Natural killer cell (primary cell): ENCODE results near the gene SHMT2. TPM values are rescaled to one million over a fixed set of nuclear protein-coding genes. Genes with fewer than 3 reads are reported as not detected.
A peak's percentile ranks its signal among the peaks of the same experiment; 100 is the strongest.

Experiments used
- ATAC-seq, 3 donors: fragments of 150-1000 bp in 2 of 3; fragments of 200-7000 bp in 1 of 3; cut with Tn5 transposase; 1 replicate in 1 of 3; 2 replicates in 2 of 3; pipeline ENCODE4 v1.10.0; 2021; ENCODE audit warnings: mild to moderate bottlenecking in 2 of 3, moderate library complexity in 2 of 3
- DNase-seq, 2 donors: peaks; one replicate each; pipeline versions ENCODE4 v3.0.0 to v3.0.0-alpha.2; 2013 to 2021; ENCODE audit warnings: mixed read lengths in 1 of 2
- H3K27ac ChIP-seq: one replicate; pipeline ENCODE4 v1.5.1; 2013; ENCODE audit warnings: mild to moderate bottlenecking, low read length
- H3K27me3 ChIP-seq: one replicate; pipeline ENCODE4 v1.6.1; 2013; ENCODE audit warnings: low read length; ENCODE audit not compliant: control insufficient read depth, insufficient read depth
- H3K36me3 ChIP-seq: one replicate; pipeline ENCODE4 v1.6.1; 2013; ENCODE audit warnings: low read length; ENCODE audit not compliant: control insufficient read depth, insufficient read depth
- H3K4me1 ChIP-seq: one replicate; pipeline ENCODE4 v1.6.1; 2013; ENCODE audit warnings: low read length; ENCODE audit not compliant: control insufficient read depth, insufficient read depth
- H3K4me3 ChIP-seq: one replicate; pipeline ENCODE4 v1.5.1; 2013; ENCODE audit warnings: low read length
- H3K9me3 ChIP-seq: one replicate; pipeline ENCODE4 v1.6.1; 2013; ENCODE audit warnings: low read length; ENCODE audit not compliant: control insufficient read depth, insufficient read depth
- H3K27ac Mint-ChIP-seq, 2 donors: one replicate each; pipeline ENCODE4 v1.8.0; 2022; ENCODE audit warnings: mild to moderate bottlenecking in 2 of 2, mixed read lengths in 2 of 2, moderate library complexity in 1 of 2
- H3K27me3 Mint-ChIP-seq, 2 donors: one replicate each; pipeline ENCODE4 v1.8.0; 2022; ENCODE audit warnings: low read depth in 2 of 2, mixed read lengths in 2 of 2
- H3K36me3 Mint-ChIP-seq: one replicate; pipeline ENCODE4 v1.8.0; 2022; ENCODE audit warnings: mixed read lengths
- H3K4me1 Mint-ChIP-seq, 2 donors: one replicate each; pipeline ENCODE4 v1.8.0; 2022; ENCODE audit warnings: mixed read lengths in 2 of 2
- H3K4me3 Mint-ChIP-seq: one replicate; pipeline ENCODE4 v1.8.0; 2022; ENCODE audit warnings: mild to moderate bottlenecking, moderate library complexity, mixed read lengths
- H3K9me3 Mint-ChIP-seq, 2 donors: one replicate each; pipeline ENCODE4 v1.8.0; 2022; ENCODE audit warnings: mixed read lengths in 2 of 2
- CTCF ChIP-seq: fragments of 200-600 bp; IDR thresholded peaks from one replicate; pipeline ENCODE4 v1.8.0; 2022; ENCODE audit warnings: antibody characterized with exemption
- WGBS: methylation state at CpG from one replicate; pipeline ENCODE4 v1.1.7; 2013; ENCODE audit warnings: missing lambda C conversion rate; ENCODE audit not compliant: insufficient coverage; 5-methylcytosine and 5-hydroxymethylcytosine counted together
- intact Hi-C: fragments of 100-400 bp; cut with micrococcal nuclease; formaldehyde crosslinking; loops from one replicate; pipeline ENCODE4 v1.14.2; 2022
- total RNA-seq, 4 donors: library from RNA; stranded (reverse); fragments of 120-200 nt in 1 of 4; gene quantifications; one replicate each; pipeline versions ENCODE4 v1.2.3 to v1.2.4, GENCODE V29; 2013 to 2022

SHMT2 gene
- total RNA-seq, 3 donors from 2014 or later (not counting 1 experiment from before 2014, with no cell fraction given), result 28.6 to 39.3 (median 34.9) TPM

GRCh38 chr12:57221169-57221917 is 8.2 kb upstream of the SHMT2 start:
- TF ChIP-seq CTCF, result no peak
- Histone ChIP-seq H3K4me3 (no peak overlapping the region), H3K27ac (no peak overlapping the region), H3K27me3 (peaks cover 74% of the 10 kb centered on the region), H3K9me3 (no peaks in the 10 kb centered on the region), H3K4me1 (peaks cover 73% of the 10 kb centered on the region), H3K36me3 (no peaks in the 10 kb centered on the region)
- peaks cover 54 to 75% of the 10 kb centered on the region in 2 donors for H3K27me3 Mint-ChIP-seq
- 9% methylated on average over 24 of the region's 24 CpGs for WGBS
- H3K36me3 Mint-ChIP-seq, result no peaks in the 10 kb centered on the region
- peak in 1 of 2 donors; percentile 34 for DNase-seq
- H3K4me1 Mint-ChIP-seq, result peaks cover 41 to 82% of the 10 kb centered on the region in 2 donors
- peak overlapping the region in 1 of 2 donors; percentile 82 for H3K27ac Mint-ChIP-seq
- no peaks in the 10 kb centered on the region for H3K9me3 Mint-ChIP-seq
- ATAC-seq, result no peak
- intact Hi-C loops, result no loop called here
- peak overlapping the region; percentile 35 for H3K4me3 Mint-ChIP-seq

GRCh38 chr12:57222286-57223190 is 7.0 kb upstream of the SHMT2 start:
- Mint-ChIP-seq H3K36me3 (no peaks in the 10 kb centered on the region), H3K27ac (peak overlapping the region; percentile 66 to 82), H3K4me1 (peaks cover 42 to 83% of the 10 kb centered on the region in 2 donors), H3K9me3 (no peaks in the 10 kb centered on the region), H3K27me3 (peaks cover 64 to 77% of the 10 kb centered on the region in 2 donors), H3K4me3 (peak overlapping the region; percentile 74)
- Histone ChIP-seq H3K4me1 (peaks cover 75% of the 10 kb centered on the region), H3K27me3 (peaks cover 79% of the 10 kb centered on the region), H3K9me3 (no peaks in the 10 kb centered on the region), H3K27ac (no peak overlapping the region), H3K4me3 (no peak overlapping the region), H3K36me3 (no peaks in the 10 kb centered on the region)
- ATAC-seq, result peak in 1 of 3 donors; percentile 61
- no peak for TF ChIP-seq CTCF
- intact Hi-C loops, result loop anchor here (2.0 kb wide), 1 partner anchor 16 kb away; no protein-coding TSS in a partner anchor
- no peak for DNase-seq
- WGBS, result 23% methylated on average over 13 of the region's 13 CpGs

GRCh38 chr12:57223191-57224165 is 6.0 kb upstream of the SHMT2 start:
- Histone ChIP-seq H3K36me3 (no peaks in the 10 kb centered on the region), H3K4me3 (no peak overlapping the region), H3K27me3 (peaks cover 73% of the 10 kb centered on the region), H3K9me3 (no peaks in the 10 kb centered on the region), H3K4me1 (peaks cover 77% of the 10 kb centered on the region), H3K27ac (no peak overlapping the region)
- peak; percentile 76 for DNase-seq
- 26% methylated on average over 22 of the region's 22 CpGs for WGBS
- Mint-ChIP-seq H3K27me3 (peaks cover 63 to 73% of the 10 kb centered on the region in 2 donors), H3K4me3 (peak overlapping the region; percentile 74), H3K9me3 (no peaks in the 10 kb centered on the region), H3K27ac (peak overlapping the region; percentile 66 to 82), H3K4me1 (peaks cover 43 to 78% of the 10 kb centered on the region in 2 donors), H3K36me3 (no peaks in the 10 kb centered on the region)
- intact Hi-C loops, result loop anchor here (2.0 kb wide), 1 partner anchor 15 kb away; no protein-coding TSS in a partner anchor
- ATAC-seq, result peak; percentile 78 to 91 (median 90)
- TF ChIP-seq CTCF, result no peak
